Measurements from ENCODE around the gene ZBTB20.

ZBTB20 gene

DNA sequence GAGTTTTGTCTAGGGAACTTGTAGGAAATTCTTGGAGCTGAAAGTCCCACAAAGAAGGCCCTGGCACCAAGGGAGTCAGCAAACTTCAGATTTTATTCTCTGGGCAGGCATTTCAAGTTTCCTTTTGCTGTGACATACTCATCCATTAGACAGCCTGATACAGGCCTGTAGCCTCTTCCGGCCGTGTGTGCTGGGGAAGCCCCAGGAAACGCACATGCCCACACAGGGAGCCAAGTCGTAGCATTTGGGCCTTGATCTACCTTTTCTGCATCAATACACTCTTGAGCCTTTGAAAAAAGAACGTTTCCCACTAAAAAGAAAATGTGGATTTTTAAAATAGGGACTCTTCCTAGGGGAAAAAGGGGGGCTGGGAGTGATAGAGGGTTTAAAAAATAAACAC, 838.3 kb downstream of the ZBTB20 start:
- DNase-seq: no peak

DNA sequence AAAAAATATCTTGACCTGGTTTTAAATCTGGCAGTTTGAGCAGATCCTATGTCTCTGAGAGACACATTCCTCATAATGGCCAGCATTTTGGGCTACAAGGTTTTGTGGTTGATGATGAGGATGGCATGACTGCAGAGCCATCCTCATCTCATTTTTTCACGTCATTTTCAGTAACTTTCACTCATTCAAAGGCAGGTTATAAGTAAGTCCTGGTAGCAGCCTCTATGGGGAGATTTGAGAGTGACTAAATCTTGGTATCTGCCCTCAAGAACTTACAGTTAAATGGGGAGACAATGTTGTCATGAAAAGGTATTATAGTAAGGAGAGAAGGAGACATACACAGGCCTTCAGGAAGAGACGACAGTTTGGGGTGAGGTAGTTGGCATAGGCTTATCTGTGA, 838.7 kb downstream of the ZBTB20 start:
- no peak for DNase-seq

DNA sequence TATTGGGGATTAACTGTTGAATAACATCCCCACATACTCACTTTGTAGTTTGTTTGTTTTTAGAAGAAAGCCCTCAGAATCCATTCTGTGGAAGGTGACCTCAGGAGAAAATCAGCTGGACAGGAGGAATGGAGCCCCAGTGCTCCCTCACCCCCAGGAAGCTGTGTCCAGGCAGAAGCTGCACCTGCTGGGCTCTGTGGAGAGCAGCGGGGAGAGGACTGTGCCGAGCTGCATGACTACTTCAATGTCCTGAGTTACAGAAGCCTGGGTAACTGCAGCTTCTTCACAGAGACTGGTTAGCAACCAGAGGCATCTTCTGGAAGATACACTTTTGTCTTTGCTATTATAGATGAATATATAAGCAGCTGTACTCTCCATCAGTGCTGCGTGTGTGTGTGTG, 839.3 kb downstream of the ZBTB20 start:
- DNase-seq: no peak

DNA sequence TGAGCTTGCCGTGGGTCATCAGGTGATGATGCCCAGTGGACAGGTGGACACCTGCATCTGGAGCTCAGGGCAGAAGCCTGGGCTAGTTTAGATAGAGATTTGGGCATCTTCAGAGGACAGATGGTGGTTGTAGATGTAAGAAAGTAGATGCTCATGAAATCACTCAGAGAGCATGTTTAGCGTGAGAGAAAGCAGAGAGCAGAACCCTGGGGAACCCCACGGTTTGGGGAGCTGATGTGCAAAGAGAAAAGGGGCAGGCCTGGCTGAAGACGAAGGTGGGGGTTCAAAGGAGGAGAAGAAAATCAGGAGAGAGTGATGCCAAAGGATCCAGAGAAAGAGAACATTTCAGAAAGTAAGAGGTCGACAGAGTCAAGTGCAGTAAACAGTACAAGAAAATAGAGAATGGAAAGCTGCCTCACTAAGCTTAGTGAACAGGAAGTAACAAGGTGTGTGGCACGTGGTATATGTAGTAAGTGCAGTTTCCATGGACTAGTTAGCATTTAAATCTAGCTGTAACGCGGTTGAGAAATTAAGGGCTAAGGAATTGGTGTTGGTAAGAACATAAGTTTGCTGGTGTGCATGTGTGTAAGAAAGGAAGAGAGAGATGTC, 839.8 kb downstream of the ZBTB20 start:
- no peak for DNase-seq

DNA sequence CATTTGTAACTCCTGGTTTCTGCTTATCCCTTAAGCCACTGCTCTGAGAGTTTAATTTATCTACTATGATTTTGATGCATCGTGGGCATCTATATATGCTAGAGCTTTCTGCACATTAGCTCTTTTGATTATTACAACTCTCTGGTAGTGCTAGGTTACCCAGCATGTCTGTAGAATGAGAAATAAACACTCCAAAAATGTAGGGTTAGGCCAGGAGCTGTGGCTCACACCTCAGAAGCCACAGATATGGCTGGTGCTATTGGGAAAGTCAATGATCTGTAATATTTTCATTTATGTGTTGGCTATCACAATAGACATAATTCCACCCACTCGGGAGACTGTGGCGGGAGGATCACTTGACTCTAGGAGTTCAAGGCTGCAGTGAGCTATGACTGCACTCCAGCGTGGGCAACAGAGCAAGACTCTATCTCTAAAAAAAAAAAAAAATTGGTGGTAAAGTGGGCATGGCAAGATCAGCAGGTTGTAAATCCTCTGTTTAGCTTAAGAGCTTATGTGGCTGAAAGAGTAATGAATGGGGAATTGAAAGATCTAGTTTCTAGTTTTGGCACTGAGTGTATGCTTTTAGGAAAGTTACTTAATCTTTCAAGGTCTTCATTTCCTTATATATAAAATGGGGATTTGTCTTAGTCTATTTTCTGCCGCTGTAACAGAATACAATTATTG, 847.0 kb downstream of the ZBTB20 start:
- DNase-seq: no peak

DNA sequence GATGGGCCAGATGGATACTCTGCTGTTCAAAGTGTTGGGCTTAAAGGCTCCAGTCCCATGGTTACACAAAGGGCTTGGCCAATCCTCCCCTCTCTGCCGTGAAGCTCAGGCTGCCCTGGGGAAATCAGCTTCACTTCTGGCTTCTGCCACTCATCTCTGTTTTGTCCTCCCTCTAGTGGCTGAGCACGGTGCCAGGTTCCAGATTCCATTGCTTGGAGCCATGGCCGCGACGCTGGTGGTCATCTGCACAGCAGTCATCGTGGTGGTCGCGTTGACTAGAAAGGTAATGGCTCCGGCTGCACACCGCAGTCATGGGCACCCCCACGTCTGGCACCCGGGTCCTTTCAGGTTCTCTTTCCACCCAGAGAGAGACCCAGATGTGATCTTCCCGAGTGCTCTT, 847.7 kb downstream of the ZBTB20 start:
- no peak for DNase-seq

GRCh38 chr3:114295946-114296345, 851.1 kb downstream of the ZBTB20 start:
- no peak for DNase-seq

- no peak for DNase-seq
Measured at GRCh38 chr3:114294940-114295480, 852.1 kb downstream of the ZBTB20 start.

DNA sequence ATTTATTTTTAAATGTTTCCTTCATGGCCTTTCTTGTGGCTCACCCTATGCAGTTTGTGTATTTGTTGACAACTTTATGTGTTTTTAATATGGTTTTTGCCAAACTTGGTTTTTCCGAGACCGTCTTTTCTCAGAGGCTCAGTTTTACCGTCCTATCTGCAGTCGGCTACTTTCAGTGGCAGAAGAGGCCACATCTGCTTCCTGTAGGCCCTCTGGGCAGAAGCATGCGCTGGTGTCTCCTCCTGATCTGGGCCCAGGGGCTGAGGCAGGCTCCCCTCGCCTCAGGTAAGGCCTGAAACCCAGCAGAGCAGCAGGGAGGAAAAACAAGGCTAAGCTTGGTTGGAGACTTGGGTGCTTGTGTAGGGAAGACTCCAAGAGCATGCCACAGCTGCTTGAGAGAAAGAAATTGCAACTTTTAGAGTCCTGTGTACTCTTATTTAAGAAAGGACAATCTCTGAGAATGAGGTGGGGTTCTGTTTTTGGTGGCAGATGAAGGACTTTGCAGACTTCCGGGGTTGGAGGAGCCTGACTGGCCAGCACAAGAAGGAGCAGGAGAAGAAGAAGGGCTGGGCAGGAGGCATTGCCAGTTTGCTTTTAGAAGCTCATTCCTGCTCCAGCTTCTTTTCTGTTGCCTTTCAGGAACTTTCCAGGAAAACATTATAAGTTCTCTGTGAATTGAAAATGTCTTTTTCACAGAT, 853.1 kb downstream of the ZBTB20 start, which contains the start of gene TIGIT:
TSS of gene TIGIT (plus strand) at position 191 of the 698 bp plus-strand sequence. CDS start at position 225, 34 bp downstream.
- DNase-seq: no peak

GRCh38 chr3:114290911-114291901, 855.9 kb downstream of the ZBTB20 start:
- DNase-seq: no peak

DNA sequence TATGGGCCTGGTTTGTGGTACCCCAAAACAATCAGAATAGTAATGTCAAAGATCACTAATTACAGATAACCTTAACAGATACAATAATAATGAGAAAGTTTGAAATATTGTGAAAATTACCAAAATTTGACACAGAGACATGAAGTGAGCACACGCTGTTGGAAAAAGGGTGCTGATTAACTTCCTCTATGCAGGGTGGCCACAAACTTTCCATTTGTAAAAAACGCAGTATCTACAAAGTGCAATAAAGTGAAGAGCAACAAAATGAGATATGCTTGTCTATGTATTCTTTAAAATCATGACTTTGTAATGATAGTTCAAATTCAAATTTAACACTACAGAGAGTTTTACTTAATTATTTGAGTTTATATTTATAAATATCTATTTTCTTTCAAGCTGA, 860.8 kb downstream of the ZBTB20 start:
- DNase-seq: no peak

DNA sequence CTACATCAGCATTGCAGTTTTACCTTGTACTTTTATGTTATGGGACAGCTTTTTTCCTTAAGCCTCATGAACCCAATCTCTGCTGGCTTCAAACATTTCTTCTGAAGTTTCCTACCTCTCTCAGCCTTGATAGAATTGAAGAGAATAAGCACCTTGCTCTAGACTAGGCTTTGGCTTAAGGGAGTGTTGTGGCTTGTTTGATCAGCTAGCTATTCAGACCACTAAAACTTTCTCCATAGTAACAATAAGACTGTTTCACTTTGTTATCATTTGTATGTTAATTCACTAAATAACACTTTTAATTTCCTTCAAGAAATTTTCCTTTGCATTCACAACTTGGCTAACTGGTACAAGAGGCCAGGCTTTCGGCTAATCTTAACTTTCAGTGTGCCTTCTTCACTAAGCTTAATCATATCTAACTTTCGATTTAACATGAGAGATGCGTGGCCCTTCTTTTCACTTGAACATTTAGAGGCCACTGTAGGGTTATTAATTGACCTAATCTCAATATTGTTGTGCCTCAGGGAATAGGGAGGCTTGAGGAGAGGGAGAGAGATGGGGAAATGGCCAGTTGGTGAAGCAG, 861.3 kb downstream of the ZBTB20 start:
- no peak for DNase-seq

DNA sequence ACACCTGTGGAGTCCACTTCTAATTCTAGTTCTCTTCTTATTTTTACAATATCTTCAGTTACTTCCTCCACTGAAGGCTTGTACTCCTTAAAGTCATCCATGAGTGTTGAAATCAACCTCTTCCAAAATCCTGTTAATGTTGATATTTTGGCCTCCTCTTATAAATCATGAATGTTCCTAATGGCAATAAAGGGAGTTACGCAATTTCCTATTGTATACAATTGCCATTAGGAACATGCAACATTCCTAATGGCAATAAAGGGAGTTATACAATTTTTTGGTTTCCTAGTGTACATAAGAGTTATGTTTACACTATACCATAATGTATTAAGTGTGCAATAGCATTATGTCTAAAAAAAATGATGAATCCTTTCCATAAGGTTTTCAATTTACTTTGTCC, 862.4 kb downstream of the ZBTB20 start:
- DNase-seq: no peak

Measured in T1000 (cell line).